MM.1S (cell line): ENCODE results near the gene TTC28.
"Not testable (repeated sequence)": the region's sequence is repeated elsewhere in the genome, so short reads cannot be mapped to it uniquely, and the experiment has no call there.

Experiments used
- DNase-seq: peaks from one replicate; pipeline ENCODE4 v3.0.0-alpha.2; 2015
- H2AFZ ChIP-seq: fragments of 300-600 bp; sonication (generic); 2 replicates; pipeline ENCODE4 v1.6.0; 2016; ENCODE audit warnings: antibody characterized with exemption, low read length
- H3F3A ChIP-seq: fragments of 300-600 bp; sonication (generic); 2 replicates; pipeline ENCODE4 v1.6.1; 2016; ENCODE audit warnings: mild to moderate bottlenecking, antibody characterized with exemption, low read length, moderate library complexity, mixed read lengths; ENCODE audit not compliant: insufficient read depth
- H3K27ac ChIP-seq: fragments of 300-600 bp; sonication (generic); 2 replicates; pipeline ENCODE4 v1.5.1; 2016; ENCODE audit warnings: mild to moderate bottlenecking, low read length
- H3K27me3 ChIP-seq: fragments of 300-600 bp; sonication (generic); replicated peaks from 2 replicates; pipeline ENCODE4 v1.6.0; 2016; ENCODE audit warnings: low read length; ENCODE audit not compliant: insufficient read depth
- H3K36me3 ChIP-seq: fragments of 300-600 bp; sonication (generic); replicated peaks from 2 replicates; pipeline ENCODE4 v1.6.1; 2016; ENCODE audit warnings: mild to moderate bottlenecking, low read length, mixed read lengths; ENCODE audit not compliant: insufficient read depth
- H3K4me1 ChIP-seq: fragments of 300-600 bp; sonication (generic); 2 replicates; pipeline ENCODE4 v1.6.1; 2016; ENCODE audit warnings: low read length, mixed read lengths
- H3K4me2 ChIP-seq: fragments of 300-600 bp; sonication (generic); 2 replicates; pipeline ENCODE4 v1.6.0; 2016; ENCODE audit warnings: low read depth, low read length
- H3K4me3 ChIP-seq: fragments of 300-600 bp; sonication (generic); 2 replicates; pipeline ENCODE4 v1.5.1; 2016; ENCODE audit warnings: low read length, mixed read lengths
- H3K79me2 ChIP-seq: fragments of 300-600 bp; sonication (generic); 2 replicates; pipeline ENCODE4 v1.6.1; 2016; ENCODE audit warnings: mixed run types, low read length, mixed read lengths
- H3K9ac ChIP-seq: fragments of 300-600 bp; sonication (generic); 2 replicates; pipeline ENCODE4 v1.6.1; 2016; ENCODE audit warnings: low read length, mixed read lengths
- H3K9me2 ChIP-seq: fragments of 300-600 bp; sonication (generic); replicated peaks from 2 replicates; pipeline ENCODE4 v1.6.1; 2016; ENCODE audit warnings: mild to moderate bottlenecking, low read length, mixed read lengths; ENCODE audit not compliant: insufficient read depth
- H3K9me3 ChIP-seq: fragments of 300-600 bp; sonication (generic); replicated peaks from 2 replicates; pipeline ENCODE4 v1.6.1; 2016; ENCODE audit warnings: mild to moderate bottlenecking, low read length, mixed read lengths; ENCODE audit not compliant: insufficient read depth
- H4K20me1 ChIP-seq: fragments of 300-600 bp; sonication (generic); 2 replicates; pipeline ENCODE4 v1.6.1; 2016; ENCODE audit warnings: mild to moderate bottlenecking, low read length, moderate library complexity, mixed read lengths; ENCODE audit not compliant: insufficient read depth
- CTCF ChIP-seq: fragments of 300-600 bp; sonication (generic); IDR thresholded peaks from 2 replicates; pipeline ENCODE4 v1.5.1; 2016; ENCODE audit warnings: antibody characterized with exemption, low read length, mixed read lengths
- EZH2 ChIP-seq: fragments of 300-600 bp; sonication (generic); optimal IDR thresholded peaks from 2 replicates; pipeline ENCODE3; 2017; ENCODE audit warnings: low read depth, mild to moderate bottlenecking, antibody characterized with exemption, low read length, mixed read lengths
- EZH2phosphoT487 ChIP-seq: fragments of 300-600 bp; sonication (generic); IDR thresholded peaks from 2 replicates; pipeline ENCODE4 v1.6.1; 2018; ENCODE audit warnings: antibody characterized with exemption, low read length

The TTC28 gene

GRCh38 chr22:28557184-28557583, 122.5 kb downstream of the TTC28 start:
- H3K9ac ChIP-seq: no peak overlapping the region
- no peaks in the 10 kb centered on the region for H4K20me1 ChIP-seq
- no peaks in the 10 kb centered on the region for H3K9me2 ChIP-seq
- no peak overlapping the region for H3K27ac ChIP-seq
- no peaks in the 10 kb centered on the region for H3K27me3 ChIP-seq
- H3K9me3 ChIP-seq: no peaks in the 10 kb centered on the region
- no peaks in the 10 kb centered on the region for H3K36me3 ChIP-seq
- H2AFZ ChIP-seq: no peak overlapping the region
- no peaks in the 10 kb centered on the region for H3F3A ChIP-seq
- no peak overlapping the region for H3K4me3 ChIP-seq
- DNase-seq: no peak
- H3K79me2 ChIP-seq: no peaks in the 10 kb centered on the region
- H3K4me1 ChIP-seq: no peaks in the 10 kb centered on the region; the same call in 1 of the 2 replicates
- H3K4me2 ChIP-seq: no peak overlapping the region
- TF ChIP-seq CTCF (no peak), EZH2 (no peak), EZH2phosphoT487 (no peak)

GRCh38 chr22:28553108-28553866, 126.4 kb downstream of the TTC28 start:
- not testable (repeated sequence) for H3K9me3 ChIP-seq, H3K4me2 ChIP-seq, H3K27ac ChIP-seq, H4K20me1 ChIP-seq, H3K79me2 ChIP-seq, H3K36me3 ChIP-seq, DNase-seq, H3K4me3 ChIP-seq, H2AFZ ChIP-seq, H3K9me2 ChIP-seq, H3F3A ChIP-seq, H3K4me1 ChIP-seq, H3K27me3 ChIP-seq, H3K9ac ChIP-seq

GRCh38 chr22:28548406-28548805, 131.2 kb downstream of the TTC28 start:
- Histone ChIP-seq H3K4me3 (no peak overlapping the region), H3K4me2 (no peak overlapping the region), H3F3A (no peaks in the 10 kb centered on the region), H3K79me2 (no peaks in the 10 kb centered on the region), H3K9me2 (no peaks in the 10 kb centered on the region), H3K9ac (no peak overlapping the region), H3K36me3 (no peaks in the 10 kb centered on the region), H3K27me3 (no peaks in the 10 kb centered on the region), H3K27ac (no peak overlapping the region), H4K20me1 (no peaks in the 10 kb centered on the region), H3K9me3 (no peaks in the 10 kb centered on the region), H2AFZ (no peak overlapping the region), H3K4me1 (no peaks in the 10 kb centered on the region)
- no peak for DNase-seq
- TF ChIP-seq CTCF: no peak
- no peak for TF ChIP-seq EZH2
- TF ChIP-seq EZH2phosphoT487: no peak

GRCh38 chr22:28547132-28547842, 132.4 kb downstream of the TTC28 start:
- H3K4me3 ChIP-seq: no peak overlapping the region
- no peaks in the 10 kb centered on the region for H4K20me1 ChIP-seq
- H3K4me1 ChIP-seq: no peaks in the 10 kb centered on the region
- no peaks in the 10 kb centered on the region for H3K36me3 ChIP-seq
- H3K9me2 ChIP-seq: no peaks in the 10 kb centered on the region
- H3K27ac ChIP-seq: no peak overlapping the region
- H3K9ac ChIP-seq: no peak overlapping the region
- no peak for DNase-seq
- H3K4me2 ChIP-seq: no peak overlapping the region
- no peaks in the 10 kb centered on the region for H3K79me2 ChIP-seq
- TF ChIP-seq EZH2: no peak
- TF ChIP-seq EZH2phosphoT487: no peak
- TF ChIP-seq CTCF: no peak
- no peak overlapping the region for H2AFZ ChIP-seq
- H3K9me3 ChIP-seq: no peaks in the 10 kb centered on the region
- no peaks in the 10 kb centered on the region for H3F3A ChIP-seq
- H3K27me3 ChIP-seq: no peaks in the 10 kb centered on the region
